ENCODE data around the gene EPS15.

The EPS15 gene

DNA sequence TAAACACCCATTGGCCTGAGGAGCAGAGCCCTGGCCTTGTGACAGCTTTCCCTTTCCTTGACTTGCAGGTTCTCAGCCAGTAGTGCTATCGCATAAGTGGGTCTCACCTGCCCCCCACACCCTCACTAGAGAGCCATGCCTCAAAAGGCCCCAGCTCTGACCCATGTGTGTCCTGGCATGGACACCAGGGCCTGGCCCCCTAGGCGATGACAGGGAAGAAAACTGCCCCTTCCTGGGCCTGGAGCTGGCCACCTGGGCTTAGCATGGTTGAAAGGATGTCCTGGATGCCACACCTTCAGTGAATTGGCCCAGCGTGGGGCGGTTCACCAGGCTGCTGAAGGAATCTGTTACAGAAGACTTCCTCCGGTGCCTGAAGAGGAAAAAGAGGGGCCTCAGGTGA is 207.2 kb downstream of the EPS15 start:
- no peak for DNase-seq

DNA sequence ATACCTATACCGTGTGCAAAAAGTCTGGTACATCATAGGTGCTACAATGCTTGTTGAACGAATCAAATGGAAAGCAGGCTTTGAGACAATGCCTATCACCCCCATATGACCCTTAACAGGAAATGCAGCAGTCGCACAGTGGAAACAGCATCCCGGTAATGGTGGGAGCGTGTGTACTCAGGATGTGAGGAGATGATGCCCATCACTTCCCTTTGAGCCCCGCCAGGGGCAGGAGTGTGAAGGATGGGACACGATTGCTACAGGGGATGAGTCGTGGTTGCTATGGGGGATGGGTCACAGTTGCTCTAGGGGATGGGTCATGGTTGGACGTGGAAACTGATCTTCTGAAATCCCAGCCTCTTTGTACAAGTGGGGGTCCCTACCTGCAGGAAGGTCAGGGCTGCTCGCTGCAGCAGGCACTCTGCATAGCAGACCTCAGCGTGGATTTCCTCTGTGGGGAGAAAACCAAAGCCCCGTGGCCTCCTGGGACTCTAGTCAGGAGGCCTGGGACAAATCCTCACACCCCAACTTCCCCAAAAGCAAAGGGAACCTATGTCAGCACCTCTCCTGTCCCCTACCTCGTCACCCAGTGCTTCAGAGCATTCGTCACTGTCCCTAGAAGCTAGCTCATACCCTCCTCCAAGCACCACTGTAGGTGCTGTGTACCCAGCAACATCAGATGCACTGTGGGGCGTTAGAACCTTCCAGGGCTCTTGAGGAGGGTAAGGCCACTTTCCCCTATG is 208.0 kb downstream of the EPS15 start:
- DNase-seq: no peak

DNA sequence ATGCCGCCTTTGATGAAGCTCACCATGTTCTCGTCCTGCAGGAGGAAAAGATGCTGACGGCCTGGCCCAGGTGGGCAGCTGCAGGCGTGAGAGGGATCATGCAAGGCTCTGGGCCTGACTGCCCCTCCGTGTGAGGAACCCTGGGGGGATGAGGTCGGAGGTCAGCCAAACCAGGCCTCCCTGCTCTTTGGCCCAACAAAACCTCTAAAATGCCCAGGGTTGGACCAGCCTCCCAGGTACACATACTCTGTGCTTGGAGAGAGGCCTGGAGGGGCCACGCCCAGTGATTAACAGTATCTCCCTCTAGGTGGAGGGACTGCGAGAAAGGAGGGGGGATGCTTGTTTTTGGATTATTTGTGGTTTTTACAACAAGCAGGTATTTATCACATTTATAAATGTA is 209.8 kb downstream of the EPS15 start:
- DNase-seq: no peak

DNA sequence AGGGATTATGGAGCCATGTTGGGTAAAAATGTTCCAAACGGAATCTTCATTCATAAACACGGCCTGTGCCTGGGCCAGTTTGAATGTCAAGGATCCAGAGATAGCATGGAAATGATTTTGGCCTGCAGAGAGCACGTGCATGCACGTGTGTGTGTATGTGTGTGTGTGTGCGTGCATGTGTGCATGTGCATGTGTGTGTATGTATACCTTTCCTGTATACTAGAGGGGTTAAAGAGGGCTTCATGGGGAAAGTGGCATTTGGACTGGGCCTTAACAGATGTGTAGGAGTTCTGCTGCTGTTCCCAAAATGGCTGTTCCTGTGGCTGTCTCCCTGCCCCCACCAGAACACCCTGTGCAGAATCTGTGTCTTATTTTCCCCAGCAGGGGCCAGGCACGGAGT is 210.4 kb downstream of the EPS15 start:
- no peak for DNase-seq

DNA sequence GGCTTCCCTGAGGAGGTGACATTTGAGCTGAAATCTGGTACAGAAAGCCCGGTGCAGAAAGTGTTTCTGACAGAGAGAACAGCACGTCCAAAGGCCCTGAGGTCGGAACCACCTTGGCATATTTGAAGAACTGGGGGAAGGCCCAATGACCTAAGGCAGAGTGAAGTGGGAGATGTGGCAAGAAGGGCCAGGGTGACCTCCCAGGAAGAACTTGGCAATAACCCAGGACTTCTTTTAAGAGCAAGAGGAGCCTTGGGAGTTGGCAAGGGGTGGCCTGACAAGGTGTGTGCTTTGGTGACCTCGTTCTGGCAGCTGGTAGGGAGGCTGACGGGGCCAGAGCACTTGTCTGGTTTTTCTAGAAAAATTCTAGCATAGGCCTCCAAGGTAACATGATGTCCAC is 212.1 kb downstream of the EPS15 start:
- DNase-seq: no peak

DNA sequence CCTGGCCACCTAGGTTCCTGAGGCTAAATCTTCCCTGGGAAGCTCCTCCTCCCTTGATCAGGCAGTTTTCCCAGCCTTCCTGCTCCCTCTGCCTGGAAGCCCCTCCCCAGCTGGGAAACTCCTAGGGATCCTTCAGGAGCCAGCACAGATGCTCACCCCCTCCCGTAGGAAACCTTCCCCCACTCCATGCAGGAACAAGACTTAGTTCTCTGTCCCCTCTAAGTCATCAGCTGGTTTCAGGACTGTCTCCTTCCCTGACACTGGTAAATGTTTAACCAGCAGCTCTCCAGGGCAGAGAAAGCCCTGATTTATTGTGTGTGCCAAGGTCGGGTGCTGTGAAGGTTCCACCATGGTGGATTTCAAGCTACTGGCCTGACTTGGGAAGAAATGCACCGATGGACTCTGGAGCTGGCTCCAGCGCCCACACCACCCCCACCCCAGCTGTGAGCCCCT is 213.7 kb downstream of the EPS15 start:
- no peak for DNase-seq

DNA sequence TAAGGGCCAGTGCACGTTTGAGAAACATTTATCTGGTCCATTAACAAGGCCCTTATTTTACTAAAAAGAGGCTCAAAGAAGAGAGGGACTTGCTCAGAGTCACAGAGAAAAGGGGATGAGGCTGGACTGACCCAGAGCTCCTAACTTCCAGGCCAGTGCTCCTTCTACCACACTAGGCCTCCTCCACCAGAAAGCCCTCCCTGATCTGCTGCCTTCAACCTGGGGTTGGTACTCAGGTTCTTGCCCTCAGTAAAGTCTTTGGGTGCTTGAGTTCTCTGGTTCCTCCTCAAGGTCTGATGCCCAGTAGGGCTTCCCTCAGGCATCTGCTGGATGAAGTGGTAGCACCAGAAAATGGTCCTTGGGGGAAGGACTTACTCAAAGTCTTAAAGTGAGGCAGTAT is 214.7 kb downstream of the EPS15 start:
- no peak for DNase-seq

Data from central memory CD4-positive, alpha-beta T cell (primary cell).